Sigmoid colon (tissue), 4 donors: ENCODE data around the gene TOM1L2.

ENCODE experiments used
- POLR2A ChIP-seq, 2 donors: fragments of 450-650 bp; IDR thresholded peaks; one replicate each; pipeline ENCODE4 v1.6.1; 2016; ENCODE audit warnings: antibody characterized with exemption in 2 of 2, mild to moderate bottlenecking in 2 of 2, moderate library complexity in 2 of 2
- POLR2AphosphoS5 ChIP-seq, 4 donors: sonication (generic); formaldehyde crosslinking; IDR thresholded peaks; one replicate each; pipeline ENCODE4 v1.6.1; 2017; ENCODE audit warnings: antibody characterized with exemption in 4 of 4
- TF ChIP-seq, protein P1 (sequence below), 4 experiments: fragments of 450-650 bp in 3 of 4; fragments of 200-600 bp in 1 of 4; IDR thresholded peaks; one replicate each; pipeline ENCODE4 v1.5.1; 2016 to 2019; ENCODE audit warnings: antibody characterized with exemption in 4 of 4, mild to moderate bottlenecking in 3 of 4, moderate library complexity in 2 of 4

DNA sequence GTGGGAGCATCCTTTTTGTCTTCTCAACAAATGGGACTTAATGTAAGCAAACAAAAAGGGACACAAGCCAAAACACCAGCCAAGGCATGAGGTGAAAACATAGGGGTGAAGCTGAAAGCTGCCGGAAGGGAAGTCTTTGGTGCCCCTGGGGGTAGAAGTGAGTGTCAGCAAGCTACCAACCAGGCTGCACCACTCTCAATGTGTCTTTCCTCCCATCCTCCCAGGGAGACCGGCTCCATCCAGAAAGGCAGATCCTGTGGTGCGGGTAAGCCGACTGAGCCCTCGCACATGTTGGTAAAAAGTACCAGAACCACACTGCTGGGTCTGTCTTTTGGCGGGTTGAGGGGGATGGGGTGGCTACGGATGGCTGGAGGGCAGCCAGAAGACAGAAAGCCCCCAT lies 83.4 kb downstream of the TOM1L2 start:
- TF ChIP-seq, protein P1, sequence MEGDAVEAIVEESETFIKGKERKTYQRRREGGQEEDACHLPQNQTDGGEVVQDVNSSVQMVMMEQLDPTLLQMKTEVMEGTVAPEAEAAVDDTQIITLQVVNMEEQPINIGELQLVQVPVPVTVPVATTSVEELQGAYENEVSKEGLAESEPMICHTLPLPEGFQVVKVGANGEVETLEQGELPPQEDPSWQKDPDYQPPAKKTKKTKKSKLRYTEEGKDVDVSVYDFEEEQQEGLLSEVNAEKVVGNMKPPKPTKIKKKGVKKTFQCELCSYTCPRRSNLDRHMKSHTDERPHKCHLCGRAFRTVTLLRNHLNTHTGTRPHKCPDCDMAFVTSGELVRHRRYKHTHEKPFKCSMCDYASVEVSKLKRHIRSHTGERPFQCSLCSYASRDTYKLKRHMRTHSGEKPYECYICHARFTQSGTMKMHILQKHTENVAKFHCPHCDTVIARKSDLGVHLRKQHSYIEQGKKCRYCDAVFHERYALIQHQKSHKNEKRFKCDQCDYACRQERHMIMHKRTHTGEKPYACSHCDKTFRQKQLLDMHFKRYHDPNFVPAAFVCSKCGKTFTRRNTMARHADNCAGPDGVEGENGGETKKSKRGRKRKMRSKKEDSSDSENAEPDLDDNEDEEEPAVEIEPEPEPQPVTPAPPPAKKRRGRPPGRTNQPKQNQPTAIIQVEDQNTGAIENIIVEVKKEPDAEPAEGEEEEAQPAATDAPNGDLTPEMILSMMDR (IDR thresholded peaks at IDR 0.05): no peak
- TF ChIP-seq POLR2AphosphoS5 (IDR thresholded peaks at IDR 0.05) (no peak), POLR2A (IDR thresholded peaks at IDR 0.05) (no peak)
